GM19324 (cell line): ENCODE results near the gene COL2A1.

Experiments used
- ATAC-seq: cut with Tn5 transposase; IDR thresholded peaks from one replicate; pipeline ENCODE4 v1.9.1; 2021; ENCODE audit warnings: mild to moderate bottlenecking, moderate library complexity; ENCODE audit not compliant: unreplicated experiment, low FRiP score

The COL2A1 gene

DNA sequence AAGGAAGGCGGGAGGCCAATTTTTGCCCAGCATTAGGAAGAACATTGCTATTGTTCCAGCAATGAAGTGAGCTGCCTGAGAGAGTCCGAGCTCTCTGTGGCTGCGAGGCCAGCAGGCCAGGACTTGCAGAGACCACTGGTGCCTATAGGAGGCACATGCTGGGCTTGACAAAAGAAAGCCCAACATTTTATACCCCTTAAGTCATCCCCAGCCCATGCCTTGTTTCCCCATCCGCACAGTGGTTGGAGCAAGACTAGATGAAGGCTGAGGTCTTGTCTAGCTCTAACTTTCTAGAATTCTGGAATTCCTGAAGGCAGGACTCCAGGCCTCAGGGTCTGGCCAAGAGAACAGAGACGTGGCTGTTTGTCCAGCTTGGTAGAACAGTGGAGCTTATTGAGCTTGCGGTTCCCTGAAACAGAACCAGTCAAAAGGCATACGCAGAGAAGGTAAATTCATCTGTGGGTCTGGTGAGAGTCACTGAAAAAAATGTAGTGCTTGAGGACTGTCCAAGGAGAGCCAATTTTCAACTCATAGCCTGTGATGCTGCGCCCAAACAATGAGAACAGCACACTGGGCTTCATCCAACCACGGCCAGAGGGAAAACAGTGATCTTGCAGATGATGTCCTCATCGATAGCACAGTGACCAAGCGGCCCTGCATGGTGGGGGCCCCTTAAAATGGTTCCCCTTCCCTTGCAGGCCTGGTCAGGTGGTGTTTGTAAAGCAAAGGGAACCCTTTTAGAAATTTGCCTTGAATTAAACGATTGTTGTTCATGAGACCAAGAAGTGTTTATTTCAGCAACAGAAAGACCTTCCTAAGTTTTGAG, 27.1 kb upstream of the COL2A1 start:
- ATAC-seq: no peak

DNA sequence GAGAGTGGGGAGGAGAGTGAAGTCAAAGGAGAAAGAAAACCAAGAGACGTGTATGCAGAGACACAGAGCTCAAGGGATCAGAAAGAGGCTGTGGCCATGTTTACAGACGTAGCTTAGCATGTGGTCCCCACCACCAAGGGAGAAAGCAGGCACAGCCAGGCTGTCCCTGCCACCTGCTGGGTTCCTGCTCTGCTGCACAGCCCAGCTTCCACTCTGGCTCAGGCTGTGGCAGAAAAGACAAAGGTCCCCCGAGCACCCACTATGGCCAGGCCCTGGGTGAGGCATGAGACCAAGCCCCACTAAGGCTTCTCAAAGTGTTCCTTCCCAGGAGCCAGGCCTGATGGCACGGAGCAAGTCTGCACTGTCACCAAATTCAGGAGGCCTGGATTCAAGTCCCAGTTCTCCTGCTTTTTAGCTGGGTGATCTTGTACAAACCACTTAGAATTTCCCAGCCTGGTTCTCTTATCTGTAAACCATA, 25.9 kb upstream of the COL2A1 start:
- ATAC-seq: no peak

DNA sequence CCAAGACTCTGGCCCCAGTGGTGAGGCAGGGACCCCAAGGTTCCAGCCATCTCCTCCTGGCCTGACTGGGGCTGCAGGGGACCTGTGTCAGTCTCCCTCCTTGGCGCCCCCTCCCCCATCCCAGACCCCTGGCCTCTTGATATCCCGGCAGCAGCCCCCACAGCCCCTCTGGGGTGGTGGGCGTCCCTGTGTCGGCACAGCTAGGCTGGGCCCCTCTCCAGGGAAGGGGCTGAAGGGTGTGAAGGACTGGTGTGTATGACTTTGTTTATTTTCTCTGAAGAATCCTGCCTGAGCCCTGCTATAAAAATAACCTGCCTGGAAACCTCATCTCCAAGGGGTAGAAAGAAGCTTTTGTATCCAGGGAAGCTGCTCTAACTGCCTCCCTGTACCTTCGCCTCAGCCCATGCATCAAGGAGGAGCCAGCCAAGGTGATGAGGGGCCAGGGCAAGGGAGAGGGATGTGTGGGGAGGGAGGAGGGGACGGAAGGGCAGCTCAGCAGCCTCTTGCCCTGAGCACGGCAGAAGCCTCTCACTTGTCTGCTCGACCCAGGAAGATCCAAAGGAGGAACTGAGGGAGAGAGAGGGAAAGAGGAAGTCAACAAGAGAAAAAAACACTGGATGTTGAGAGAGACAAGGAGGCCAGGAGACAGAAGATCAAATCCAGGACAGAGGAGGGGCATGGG, 25.4 kb upstream of the COL2A1 start:
- ATAC-seq: no peak

- no peak for ATAC-seq
These were observed 24.5 kb upstream of the COL2A1 start for GRCh38 chr12:48028541-48029431.

DNA sequence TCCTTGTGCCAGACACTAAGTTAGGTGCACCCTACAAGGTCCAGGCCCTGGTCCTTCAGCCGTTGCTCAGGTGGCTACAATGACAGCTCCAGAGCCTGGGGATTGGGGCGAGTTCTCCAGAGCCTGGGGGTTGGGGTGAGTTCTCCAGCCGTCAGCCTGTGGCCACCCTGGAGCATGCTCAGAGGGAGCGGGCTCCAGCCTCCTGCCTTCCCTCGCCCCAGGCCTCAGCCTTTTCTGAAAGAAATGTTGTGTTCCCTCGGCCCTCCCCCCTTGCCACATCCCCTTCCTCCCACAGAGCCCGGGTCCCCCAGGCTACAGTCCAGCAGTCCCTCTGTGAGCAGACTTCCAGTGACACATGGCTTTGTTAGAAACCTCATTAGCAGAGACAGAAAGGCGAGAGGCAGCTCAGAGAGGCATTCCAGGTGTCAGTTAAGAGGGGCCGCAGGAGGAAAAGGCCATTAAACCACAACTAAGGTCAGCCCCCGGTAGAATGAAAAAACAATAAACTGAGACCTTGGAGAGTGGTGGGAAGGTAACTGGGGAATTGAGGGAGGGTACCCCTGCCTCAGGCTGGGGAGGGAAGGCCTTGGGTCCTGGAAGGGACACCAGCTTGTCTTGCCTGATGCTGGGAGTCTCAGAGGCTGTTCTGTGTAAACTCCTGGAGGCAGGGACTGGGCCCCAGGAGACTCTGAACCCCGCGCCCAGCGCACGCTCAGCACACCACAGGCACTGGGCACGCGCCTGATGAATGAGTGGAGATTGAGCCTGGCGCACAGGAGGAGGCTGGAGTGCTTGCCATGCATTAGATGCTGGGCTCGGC, 23.1 kb upstream of the COL2A1 start:
- no peak for ATAC-seq

DNA sequence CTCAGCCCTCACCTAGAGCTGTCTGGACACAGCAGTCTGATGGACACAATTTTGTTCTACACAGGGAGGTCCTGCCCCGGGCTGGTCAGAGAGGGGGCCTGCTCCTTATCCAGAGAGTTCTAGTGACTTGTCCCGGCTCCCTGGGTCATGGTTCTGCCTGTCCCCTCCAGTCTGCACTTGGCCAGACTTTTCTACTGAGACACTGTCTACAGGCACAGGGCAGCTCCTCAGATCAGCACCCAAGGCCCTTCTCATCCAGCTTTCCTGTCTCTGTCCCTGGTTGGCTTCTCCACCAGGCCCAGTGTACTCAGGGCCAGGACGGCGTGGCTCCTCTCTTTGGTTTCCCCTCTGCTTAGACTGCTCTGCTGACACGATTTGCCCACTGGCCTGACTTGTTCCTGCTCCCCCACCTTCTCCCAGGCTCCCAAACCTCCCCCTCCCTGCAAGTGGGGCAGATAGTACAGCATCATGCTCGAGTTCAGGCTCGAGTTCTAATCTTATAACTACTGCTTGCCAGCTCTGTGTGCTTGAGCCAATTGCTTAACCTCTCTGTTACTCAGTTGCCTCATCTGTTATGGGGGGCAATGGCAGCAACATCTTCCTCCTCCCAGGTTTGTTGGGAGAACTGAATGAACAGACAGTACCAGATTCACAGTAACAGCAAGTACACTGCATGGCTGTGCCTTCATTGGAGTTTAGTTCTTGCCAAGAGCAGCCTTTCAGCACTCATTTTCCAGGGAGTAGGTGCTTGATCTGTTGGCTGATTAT, 22.0 kb upstream of the COL2A1 start:
- ATAC-seq: no peak

GRCh38 chr12:48025281-48025680, 21.0 kb upstream of the COL2A1 start:
- ATAC-seq: no peak

GRCh38 chr12:48024735-48025134, 20.5 kb upstream of the COL2A1 start:
- no peak for ATAC-seq

- no peak for ATAC-seq
These were observed 19.1 kb upstream of the COL2A1 start for GRCh38 chr12:48023386-48023785.

DNA sequence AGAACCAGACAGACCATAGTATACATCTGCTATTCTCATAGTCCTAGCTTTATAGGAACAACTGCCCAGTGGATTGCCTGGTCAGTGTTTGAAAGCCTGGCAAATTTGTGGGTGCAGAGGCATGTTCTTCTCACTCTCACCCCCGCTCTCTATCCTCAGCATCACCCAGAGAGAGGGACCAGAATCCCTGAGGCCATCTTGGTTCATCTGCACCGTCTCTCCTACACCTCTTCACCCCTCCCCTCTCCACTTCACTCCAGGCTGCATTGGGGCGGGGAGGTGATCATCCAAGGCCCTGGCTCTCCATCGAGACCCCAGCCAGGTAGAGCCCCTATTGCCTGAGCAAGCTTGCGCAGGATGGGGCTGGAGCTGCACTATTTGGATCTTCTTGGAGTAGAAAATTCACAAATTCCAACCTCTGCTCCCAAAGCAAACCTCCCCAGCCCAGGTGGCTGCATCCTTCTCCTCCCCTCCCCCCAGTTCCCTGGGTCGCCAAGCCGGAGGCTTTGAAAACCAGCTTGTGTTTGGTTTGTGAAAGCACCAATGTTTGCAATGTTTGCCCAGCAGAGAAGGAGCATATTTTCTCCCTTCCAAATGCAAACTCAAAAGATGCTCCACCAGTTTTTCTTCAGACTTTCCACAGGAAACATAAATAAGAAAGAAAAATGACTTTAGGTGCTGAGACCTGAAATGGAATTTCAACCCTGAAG, 18.6 kb upstream of the COL2A1 start:
- no peak for ATAC-seq

GRCh38 chr12:48022180-48022521, 17.9 kb upstream of the COL2A1 start:
- no peak for ATAC-seq

- ATAC-seq: no peak
These were observed 17.4 kb upstream of the COL2A1 start for GRCh38 chr12:48021485-48022179.

DNA sequence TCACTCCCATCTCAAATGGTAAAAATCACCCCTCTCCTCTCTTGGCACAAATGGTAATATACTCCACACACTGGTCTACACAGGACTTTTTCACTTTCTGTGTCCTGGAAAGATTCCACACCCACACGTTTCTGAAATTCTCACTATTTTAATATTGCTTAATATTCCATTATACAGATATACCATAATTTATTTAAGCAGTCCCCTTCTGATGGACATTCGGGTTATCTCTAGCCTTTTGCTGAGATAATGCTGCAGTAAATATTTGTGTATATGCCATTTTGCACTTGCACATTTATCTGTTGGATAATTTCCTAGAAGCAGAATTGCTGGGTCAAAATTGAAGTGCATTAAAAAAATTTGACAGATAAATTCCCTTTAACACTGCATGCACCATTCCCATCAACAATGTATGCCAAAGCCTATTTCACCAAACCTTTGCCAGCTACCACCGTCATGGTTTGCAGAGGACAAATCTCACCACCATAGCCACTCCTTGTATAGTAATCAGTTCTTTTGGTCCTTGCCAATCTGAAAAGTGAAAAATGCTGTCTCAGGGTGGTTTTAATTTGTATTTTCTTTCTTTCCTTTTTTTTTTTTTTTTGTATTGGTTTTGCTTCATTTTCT, 15.5 kb upstream of the COL2A1 start:
- ATAC-seq: no peak

DNA sequence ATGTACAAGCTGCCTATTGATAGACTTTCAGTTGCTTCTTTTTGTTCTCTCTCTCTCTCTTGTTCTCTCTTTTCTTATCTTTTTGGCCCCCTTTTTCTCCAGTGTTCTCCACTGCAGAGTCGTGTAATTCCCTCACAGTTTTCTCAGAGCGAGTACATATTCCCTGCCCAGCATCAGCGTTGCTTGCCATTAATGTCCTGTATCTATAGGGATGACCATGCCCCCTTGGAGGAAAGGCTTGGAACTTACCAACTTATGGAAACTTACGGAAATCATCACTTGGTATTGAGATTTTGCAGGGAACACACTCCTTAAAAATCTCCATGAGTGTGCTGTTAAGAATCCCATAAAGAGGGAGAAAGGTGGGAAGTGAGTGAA, 14.3 kb upstream of the COL2A1 start:
- no peak for ATAC-seq

GRCh38 chr12:48017921-48018617, 13.8 kb upstream of the COL2A1 start:
- ATAC-seq: no peak

- no peak for ATAC-seq
These were observed 13.2 kb upstream of the COL2A1 start for GRCh38 chr12:48017496-48017895.

GRCh38 chr12:48016373-48017020, 12.2 kb upstream of the COL2A1 start:
- ATAC-seq: no peak
